IPS-20b (cell line): ENCODE measurements around the gene DBET.
"Not testable (repeated sequence)": the region's sequence is repeated elsewhere in the genome, so short reads cannot be mapped to it uniquely, and the experiment has no call there.

ENCODE experiments used
- H3K27ac ChIP-seq: one replicate; pipeline ENCODE4 v1.5.1; 2013; ENCODE audit warnings: low read length
- H3K27me3 ChIP-seq: 2 replicates; pipeline ENCODE4 v1.6.1; 2013; ENCODE audit warnings: mild to moderate bottlenecking, low read length, inconsistent platforms; ENCODE audit not compliant: insufficient read depth
- H3K36me3 ChIP-seq: 2 replicates; pipeline ENCODE4 v1.6.1; 2013; ENCODE audit warnings: low read depth, mild to moderate bottlenecking, inconsistent platforms, low read length, moderate library complexity; ENCODE audit not compliant: insufficient read depth
- H3K4me1 ChIP-seq: 2 replicates; pipeline ENCODE4 v1.6.1; 2013; ENCODE audit warnings: mild to moderate bottlenecking, control low read depth, inconsistent platforms, low read length, moderate library complexity; ENCODE audit not compliant: insufficient read depth
- H3K4me3 ChIP-seq: 2 replicates; pipeline ENCODE4 v1.5.1; 2013; ENCODE audit warnings: mild to moderate bottlenecking, low read length, inconsistent platforms
- H3K9ac ChIP-seq: 2 replicates; pipeline ENCODE4 v1.6.1; 2013; ENCODE audit warnings: low read depth, mild to moderate bottlenecking, inconsistent platforms, low read length, moderate library complexity
- H3K9me3 ChIP-seq: 2 replicates; pipeline ENCODE4 v1.6.1; 2013; ENCODE audit warnings: mild to moderate bottlenecking, low read depth, low read length, inconsistent platforms; ENCODE audit not compliant: insufficient read depth

Gene DBET

GRCh38 chr4:190064342-190064741 lies at the start of gene DBET:
Gene DBET, plus strand, starts transcription at chr4:190064502.
- not testable (repeated sequence) for H3K9ac ChIP-seq, H3K4me1 ChIP-seq

GRCh38 chr4:190014771-190015537 lies 49.3 kb upstream of the DBET start:
- H3K36me3 ChIP-seq, result no peaks in the 10 kb centered on the region
- peak overlapping the region; percentile 22; the same call in 1 of the 2 replicates for H3K4me3 ChIP-seq
- no peak overlapping the region for H3K9ac ChIP-seq
- no peak overlapping the region for H3K27ac ChIP-seq
- peaks cover 81% of the 10 kb centered on the region for H3K27me3 ChIP-seq
- no peaks in the 10 kb centered on the region for H3K4me1 ChIP-seq
- H3K9me3 ChIP-seq, result peaks cover 40% of the 10 kb centered on the region

More at GRCh38 chr4:190064342-190064741, at the start of gene DBET:
- H3K36me3 ChIP-seq, H3K9me3 ChIP-seq, H3K27me3 ChIP-seq, H3K4me3 ChIP-seq, H3K27ac ChIP-seq: not testable (repeated sequence)

- Histone ChIP-seq H3K27ac (no peak overlapping the region), H3K36me3 (no peaks in the 10 kb centered on the region), H3K4me1 (no peaks in the 10 kb centered on the region), H3K9me3 (peaks cover 46% of the 10 kb centered on the region), H3K27me3 (peaks cover 89% of the 10 kb centered on the region), H3K9ac (no peak overlapping the region), H3K4me3 (peak overlapping the region; percentile 22; the same call in 1 of the 2 replicates)
Observed at GRCh38 chr4:190015538-190016368, 48.5 kb upstream of the DBET start.

GRCh38 chr4:190016369-190017289 lies 47.7 kb upstream of the DBET start:
- Histone ChIP-seq H3K27ac (no peak overlapping the region), H3K9ac (no peak overlapping the region), H3K9me3 (peaks cover 48% of the 10 kb centered on the region), H3K27me3 (peaks cover 98% of the 10 kb centered on the region), H3K36me3 (no peaks in the 10 kb centered on the region), H3K4me1 (no peaks in the 10 kb centered on the region), H3K4me3 (no peak overlapping the region; the same call in 1 of the 2 replicates)

GRCh38 chr4:190017357-190018200 lies 46.7 kb upstream of the DBET start:
- Histone ChIP-seq H3K9ac (no peak overlapping the region), H3K9me3 (peaks cover 43% of the 10 kb centered on the region), H3K27me3 (peaks cover 93% of the 10 kb centered on the region), H3K4me1 (no peaks in the 10 kb centered on the region), H3K4me3 (peak overlapping the region; percentile 40; the same call in 1 of the 2 replicates), H3K36me3 (no peaks in the 10 kb centered on the region), H3K27ac (no peak overlapping the region)

GRCh38 chr4:190018201-190018920 lies 45.9 kb upstream of the DBET start:
- peaks cover 93% of the 10 kb centered on the region for H3K27me3 ChIP-seq
- H3K27ac ChIP-seq, result no peak overlapping the region
- peak overlapping the region; percentile 40; the same call in 1 of the 2 replicates for H3K4me3 ChIP-seq
- H3K36me3 ChIP-seq, result no peaks in the 10 kb centered on the region
- no peak overlapping the region for H3K9ac ChIP-seq
- H3K9me3 ChIP-seq, result peaks cover 43% of the 10 kb centered on the region
- no peaks in the 10 kb centered on the region for H3K4me1 ChIP-seq

- no peaks in the 10 kb centered on the region for H3K4me1 ChIP-seq
- no peaks in the 10 kb centered on the region for H3K36me3 ChIP-seq
- H3K4me3 ChIP-seq, result peak overlapping the region; percentile 18; the same call in 1 of the 2 replicates
- peaks cover 43% of the 10 kb centered on the region for H3K9me3 ChIP-seq
- H3K9ac ChIP-seq, result no peak overlapping the region
- peaks cover 90% of the 10 kb centered on the region for H3K27me3 ChIP-seq
- H3K27ac ChIP-seq, result no peak overlapping the region
Observed at GRCh38 chr4:190019023-190019858, 45.1 kb upstream of the DBET start.

- Histone ChIP-seq H3K27me3 (peaks cover 83% of the 10 kb centered on the region), H3K9me3 (peaks cover 43% of the 10 kb centered on the region)
- H3K4me3 ChIP-seq, H3K36me3 ChIP-seq, H3K9ac ChIP-seq, H3K27ac ChIP-seq, H3K4me1 ChIP-seq: not testable (repeated sequence)
Observed at GRCh38 chr4:190019859-190020463, 44.3 kb upstream of the DBET start.

GRCh38 chr4:190020790-190021717 lies 43.2 kb upstream of the DBET start:
- Histone ChIP-seq H3K9me3 (peaks cover 40% of the 10 kb centered on the region), H3K4me1 (no peaks in the 10 kb centered on the region), H3K36me3 (no peaks in the 10 kb centered on the region), H3K27me3 (peaks cover 72% of the 10 kb centered on the region), H3K4me3 (peak overlapping the region; percentile 53), H3K9ac (no peak overlapping the region), H3K27ac (no peak overlapping the region)
